ENCODE measurements around the gene RIMBP2. TPM values are rescaled to one million over a fixed set of nuclear protein-coding genes. Genes with fewer than 3 reads are reported as not detected.

The RIMBP2 gene
- total and polyA plus RNA-seq, 9 of the 15 experiments (the other 6 are each of a cell fraction or from before 2014, with no cell fraction given): not detected

DNA sequence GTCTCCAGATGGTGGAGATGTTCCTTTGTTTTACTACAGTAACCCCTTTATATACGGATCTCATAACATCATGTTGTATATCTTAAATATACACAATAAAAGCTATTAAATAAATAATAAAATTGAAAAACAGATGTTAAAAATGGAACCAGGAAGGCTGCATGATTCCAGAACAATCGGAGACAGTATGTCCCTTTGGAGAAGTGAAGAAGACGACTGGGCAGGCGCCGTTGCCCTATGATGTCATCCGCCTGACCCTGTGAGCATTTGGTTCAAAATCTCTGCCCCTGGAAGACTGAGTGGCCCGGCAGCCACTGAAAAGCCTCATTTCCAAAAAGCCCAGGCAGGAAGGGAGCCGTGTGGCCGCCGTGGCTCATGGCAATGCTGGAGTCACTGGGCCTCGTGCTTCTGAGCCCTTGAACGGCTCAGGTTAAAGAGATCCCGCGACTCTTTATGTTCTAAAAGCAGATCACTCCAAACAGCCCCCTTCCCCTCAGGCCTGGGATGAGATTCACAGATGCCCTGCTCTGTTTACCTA, 30.8 kb downstream of the RIMBP2 start:
- no peak overlapping the region for H2AFZ ChIP-seq (ENCODE audit: low read depth, low read length)
- no TSS peak for BruUV-seq (replicated peaks)
- no peaks in the 10 kb centered on the region for H3K36me3 ChIP-seq (ENCODE audit: control insufficient read depth, insufficient read depth, low read length)
- no peak overlapping the region for H3K4me2 ChIP-seq (ENCODE audit: insufficient read depth, low read length)
- H3K79me2 ChIP-seq (ENCODE audit: control insufficient read depth, insufficient read depth, low read length): no peaks in the 10 kb centered on the region
- 1% methylated on average over 14 of the region's 14 CpGs for WGBS (ENCODE audit: insufficient coverage, low coverage, missing lambda C conversion rate)
- FAIRE-seq: no peak
- ChIA-PET POLR2A (no interaction called here), CTCF (ENCODE audit: low intra/inter-chr PET ratio) (no interaction called here)
- H3K9ac ChIP-seq (ENCODE audit: insufficient read depth in 1 of 2, low read depth in 2 of 2, low read length in 2 of 2): no peak overlapping the region
- H3K9me1 ChIP-seq (ENCODE audit: control insufficient read depth, insufficient read depth, low read length): no peaks in the 10 kb centered on the region
- H3K27ac ChIP-seq (ENCODE audit: extremely low read depth, low read depth, low read length): no peak overlapping the region
- intact Hi-C loops (cut with micrococcal nuclease) (no loop called here), in situ Hi-C loops (cut with MboI) (no loop called here)
- no peak for TF ChIP-seq U2AF2 (optimal IDR thresholded peaks at IDR 0.05; ENCODE audit: low read depth, low read length)
- no peak for TF ChIP-seq FOXP1 (CRISPR knock-in tag; IDR thresholded peaks at IDR 0.05)
- TF ChIP-seq, protein P1, sequence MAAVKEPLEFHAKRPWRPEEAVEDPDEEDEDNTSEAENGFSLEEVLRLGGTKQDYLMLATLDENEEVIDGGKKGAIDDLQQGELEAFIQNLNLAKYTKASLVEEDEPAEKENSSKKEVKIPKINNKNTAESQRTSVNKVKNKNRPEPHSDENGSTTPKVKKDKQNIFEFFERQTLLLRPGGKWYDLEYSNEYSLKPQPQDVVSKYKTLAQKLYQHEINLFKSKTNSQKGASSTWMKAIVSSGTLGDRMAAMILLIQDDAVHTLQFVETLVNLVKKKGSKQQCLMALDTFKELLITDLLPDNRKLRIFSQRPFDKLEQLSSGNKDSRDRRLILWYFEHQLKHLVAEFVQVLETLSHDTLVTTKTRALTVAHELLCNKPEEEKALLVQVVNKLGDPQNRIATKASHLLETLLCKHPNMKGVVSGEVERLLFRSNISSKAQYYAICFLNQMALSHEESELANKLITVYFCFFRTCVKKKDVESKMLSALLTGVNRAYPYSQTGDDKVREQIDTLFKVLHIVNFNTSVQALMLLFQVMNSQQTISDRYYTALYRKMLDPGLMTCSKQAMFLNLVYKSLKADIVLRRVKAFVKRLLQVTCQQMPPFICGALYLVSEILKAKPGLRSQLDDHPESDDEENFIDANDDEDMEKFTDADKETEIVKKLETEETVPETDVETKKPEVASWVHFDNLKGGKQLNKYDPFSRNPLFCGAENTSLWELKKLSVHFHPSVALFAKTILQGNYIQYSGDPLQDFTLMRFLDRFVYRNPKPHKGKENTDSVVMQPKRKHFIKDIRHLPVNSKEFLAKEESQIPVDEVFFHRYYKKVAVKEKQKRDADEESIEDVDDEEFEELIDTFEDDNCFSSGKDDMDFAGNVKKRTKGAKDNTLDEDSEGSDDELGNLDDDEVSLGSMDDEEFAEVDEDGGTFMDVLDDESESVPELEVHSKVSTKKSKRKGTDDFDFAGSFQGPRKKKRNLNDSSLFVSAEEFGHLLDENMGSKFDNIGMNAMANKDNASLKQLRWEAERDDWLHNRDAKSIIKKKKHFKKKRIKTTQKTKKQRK (IDR thresholded peaks at IDR 0.05; ENCODE audit: borderline replicate concordance, low read depth, low read length): no peak
- DNase-seq (ENCODE audit: extremely low read depth in 1 of 4, low spot score in 3 of 4): no peak
- H3K4me3 ChIP-seq: no peak overlapping the region
- ATAC-seq: no peak
- H4K20me1 ChIP-seq (replicated peaks; ENCODE audit: control insufficient read depth, insufficient read depth, low read length): no peaks in the 10 kb centered on the region
- peaks cover 54 to 73% of the 10 kb centered on the region in 2 experiments for H3K27me3 ChIP-seq (ENCODE audit: control insufficient read depth in 2 of 2, insufficient read depth in 2 of 2, low read length in 2 of 2)
- H3K9me3 ChIP-seq (replicated peaks; ENCODE audit: control insufficient read depth, insufficient read depth, low read depth, low read length): no peaks in the 10 kb centered on the region
- H3K4me1 ChIP-seq (replicated peaks in 1 of 2; ENCODE audit: control insufficient read depth in 2 of 2, insufficient read depth in 2 of 2, low read length in 2 of 2): peaks cover 0 to 4% of the 10 kb centered on the region in 2 experiments; a peak in 1 of 5 replicates

Data from K562 (cell line).